Loucy (cell line): ENCODE results near the gene DENND4A.

ENCODE experiments used
- EZH2phosphoT487 ChIP-seq: fragments of 200-600 bp; IDR thresholded peaks from 2 replicates; pipeline ENCODE4 v1.6.1; 2018; ENCODE audit warnings: antibody characterized with exemption, mild to moderate bottlenecking, moderate library complexity, borderline replicate concordance
- TF ChIP-seq, protein P1 (sequence below): fragments of 200-600 bp; sonication (generic); conservative IDR thresholded peaks from 2 replicates; pipeline ENCODE4 v1.5.1; 2014; ENCODE audit warnings: mild to moderate bottlenecking, antibody characterized with exemption, low read length

DNA sequence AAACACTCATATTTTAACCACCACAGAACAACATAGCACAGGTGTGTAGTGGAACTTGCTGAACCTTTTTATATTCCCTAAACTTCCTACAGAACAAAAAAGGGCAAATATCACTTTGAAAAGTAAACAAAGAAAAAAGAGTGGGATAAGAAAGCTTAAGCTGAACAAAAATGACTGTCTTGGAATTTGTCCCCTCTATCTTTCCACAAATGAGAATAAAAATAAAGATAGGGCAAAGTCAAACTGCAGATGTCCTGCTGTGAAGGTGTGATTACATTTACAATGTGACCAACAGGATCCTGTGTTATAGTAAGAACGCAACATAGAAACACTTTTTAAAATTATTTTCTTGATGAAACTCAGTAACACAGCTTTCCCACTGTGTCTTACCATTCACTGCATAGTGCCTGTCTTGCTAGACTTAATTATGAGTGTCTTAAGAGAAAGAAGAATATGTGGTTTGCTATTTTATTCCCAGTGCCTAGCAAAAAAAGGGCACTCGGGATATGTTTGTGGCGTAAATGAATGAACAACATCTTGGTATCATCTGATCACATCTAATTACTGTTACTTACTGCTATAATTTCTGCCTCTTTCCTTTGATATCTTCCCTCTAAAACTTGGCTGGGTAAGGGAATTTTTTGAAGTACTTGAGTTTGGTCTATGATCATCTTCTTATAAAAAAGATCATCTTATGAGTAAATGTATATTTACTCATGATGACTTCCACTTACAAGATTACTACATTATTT lies 67.5 kb downstream of the DENND4A start:
- TF ChIP-seq, protein P1, sequence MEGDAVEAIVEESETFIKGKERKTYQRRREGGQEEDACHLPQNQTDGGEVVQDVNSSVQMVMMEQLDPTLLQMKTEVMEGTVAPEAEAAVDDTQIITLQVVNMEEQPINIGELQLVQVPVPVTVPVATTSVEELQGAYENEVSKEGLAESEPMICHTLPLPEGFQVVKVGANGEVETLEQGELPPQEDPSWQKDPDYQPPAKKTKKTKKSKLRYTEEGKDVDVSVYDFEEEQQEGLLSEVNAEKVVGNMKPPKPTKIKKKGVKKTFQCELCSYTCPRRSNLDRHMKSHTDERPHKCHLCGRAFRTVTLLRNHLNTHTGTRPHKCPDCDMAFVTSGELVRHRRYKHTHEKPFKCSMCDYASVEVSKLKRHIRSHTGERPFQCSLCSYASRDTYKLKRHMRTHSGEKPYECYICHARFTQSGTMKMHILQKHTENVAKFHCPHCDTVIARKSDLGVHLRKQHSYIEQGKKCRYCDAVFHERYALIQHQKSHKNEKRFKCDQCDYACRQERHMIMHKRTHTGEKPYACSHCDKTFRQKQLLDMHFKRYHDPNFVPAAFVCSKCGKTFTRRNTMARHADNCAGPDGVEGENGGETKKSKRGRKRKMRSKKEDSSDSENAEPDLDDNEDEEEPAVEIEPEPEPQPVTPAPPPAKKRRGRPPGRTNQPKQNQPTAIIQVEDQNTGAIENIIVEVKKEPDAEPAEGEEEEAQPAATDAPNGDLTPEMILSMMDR, result no peak
- TF ChIP-seq EZH2phosphoT487, result no peak
